ENCODE data around the gene C1orf210. TPM values are rescaled to one million over a fixed set of nuclear protein-coding genes. Genes with fewer than 3 reads are reported as not detected.

The C1orf210 gene
- total RNA-seq, 1 experiment from 2014 or later = 5.9 TPM

DNA sequence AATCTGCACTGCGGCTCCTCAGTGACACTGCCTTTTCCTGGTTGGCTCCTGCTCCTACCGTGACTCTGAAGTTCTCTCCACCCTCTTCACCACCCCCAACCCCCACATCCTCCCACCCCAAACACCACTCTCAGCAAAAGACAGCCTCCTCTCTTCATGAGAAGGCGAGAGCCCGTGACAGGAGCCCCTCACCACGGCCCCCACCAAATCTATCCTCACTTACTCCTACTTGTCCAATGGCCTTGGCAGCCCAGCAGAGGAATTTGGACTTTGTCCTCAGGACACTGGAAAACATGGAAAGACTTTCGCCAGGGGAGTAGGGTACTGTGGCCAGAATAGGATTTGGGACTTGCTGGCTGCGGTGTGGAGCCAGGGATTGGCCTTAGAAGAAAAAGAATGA, 8.7 kb downstream of the C1orf210 start:
- Histone ChIP-seq H4K5ac (ENCODE audit: insufficient read length, low read depth, low read length) (no peak overlapping the region), H3K27ac (ENCODE audit: insufficient read length, low read depth, low read length) (no peak overlapping the region), H3K4me2 (ENCODE audit: insufficient read depth, insufficient read length, low read length) (no peak overlapping the region), H2BK20ac (ENCODE audit: low read depth, low read length, poor library complexity, severe bottlenecking) (no peak overlapping the region), H4K20me1 (ENCODE audit: control insufficient read depth, insufficient read depth, insufficient read length) (peaks cover 3% of the 10 kb centered on the region), H3T11ph (ENCODE audit: low read length) (no peak overlapping the region), H2BK120ac (ENCODE audit: low read depth, low read length, poor library complexity, severe bottlenecking) (no peak overlapping the region), H2BK5ac (ENCODE audit: insufficient read length, low read length) (no peak overlapping the region), H3K56ac (ENCODE audit: insufficient read length, low read depth, low read length) (no peak overlapping the region), H2BK12ac (ENCODE audit: insufficient read length, low read depth, low read length) (no peak overlapping the region), H3K4me1 (ENCODE audit: insufficient read depth, low read length) (peaks cover 5% of the 10 kb centered on the region; the same call in 1 of the 2 replicates), H2AK5ac (ENCODE audit: insufficient read length, low read length) (no peak overlapping the region), H3K23me2 (ENCODE audit: insufficient read length, low read depth, low read length, poor library complexity, severe bottlenecking) (no peaks in the 10 kb centered on the region), H2AFZ (ENCODE audit: low read length) (no peak overlapping the region), H3K79me2 (ENCODE audit: insufficient read depth, low read length) (no peaks in the 10 kb centered on the region), H4K91ac (ENCODE audit: insufficient read length, low read depth, low read length) (no peak overlapping the region), H4K8ac (replicated peaks; ENCODE audit: insufficient read length, low read depth, low read length) (no peak overlapping the region), H3K14ac (ENCODE audit: insufficient read depth, low read length) (no peak overlapping the region), H3K4ac (ENCODE audit: low read depth, low read length) (no peak overlapping the region), H2BK15ac (ENCODE audit: low read depth, low read length) (no peak overlapping the region), H3K18ac (ENCODE audit: insufficient read length, low read depth, low read length) (no peak overlapping the region), H3K23ac (ENCODE audit: insufficient read length, low read depth, low read length) (no peak overlapping the region), H3K27me3 (ENCODE audit: insufficient read depth, low read length) (no peaks in the 10 kb centered on the region), H3K79me1 (ENCODE audit: insufficient read depth, low read depth, low read length, poor library complexity, severe bottlenecking) (no peaks in the 10 kb centered on the region), H3K9ac (ENCODE audit: extremely low read depth, insufficient read length, low read length) (no peak overlapping the region), H3K9me3 (ENCODE audit: control insufficient read depth, low read depth, low read length) (no peaks in the 10 kb centered on the region)
- Mint-ChIP-seq H3K9me3 (no peaks in the 10 kb centered on the region), H3K4me1 (peaks cover 2 to 6% of the 10 kb centered on the region in 2 experiments), H3K27me3 (ENCODE audit: low read depth) (peaks cover 3% of the 10 kb centered on the region), H3K36me3 (ENCODE audit: insufficient read depth in 1 of 3, low read depth in 3 of 3) (peaks cover 4 to 36% (median 14%) of the 10 kb centered on the region in 3 experiments; a peak in 6 of 7 replicates), H3K4me3 (no peak overlapping the region), H3K27ac (peak overlapping the region in 1 of 3 experiments; percentile 45; a peak in 1 of 7 replicates)
- peak; percentile 10 for DNase-seq
- WGBS (ENCODE audit: extremely low coverage, insufficient read length, low lambda C conversion rate) = no CpG with 5 or more reads among the region's 7 CpGs
- TF ChIP-seq, protein P1, sequence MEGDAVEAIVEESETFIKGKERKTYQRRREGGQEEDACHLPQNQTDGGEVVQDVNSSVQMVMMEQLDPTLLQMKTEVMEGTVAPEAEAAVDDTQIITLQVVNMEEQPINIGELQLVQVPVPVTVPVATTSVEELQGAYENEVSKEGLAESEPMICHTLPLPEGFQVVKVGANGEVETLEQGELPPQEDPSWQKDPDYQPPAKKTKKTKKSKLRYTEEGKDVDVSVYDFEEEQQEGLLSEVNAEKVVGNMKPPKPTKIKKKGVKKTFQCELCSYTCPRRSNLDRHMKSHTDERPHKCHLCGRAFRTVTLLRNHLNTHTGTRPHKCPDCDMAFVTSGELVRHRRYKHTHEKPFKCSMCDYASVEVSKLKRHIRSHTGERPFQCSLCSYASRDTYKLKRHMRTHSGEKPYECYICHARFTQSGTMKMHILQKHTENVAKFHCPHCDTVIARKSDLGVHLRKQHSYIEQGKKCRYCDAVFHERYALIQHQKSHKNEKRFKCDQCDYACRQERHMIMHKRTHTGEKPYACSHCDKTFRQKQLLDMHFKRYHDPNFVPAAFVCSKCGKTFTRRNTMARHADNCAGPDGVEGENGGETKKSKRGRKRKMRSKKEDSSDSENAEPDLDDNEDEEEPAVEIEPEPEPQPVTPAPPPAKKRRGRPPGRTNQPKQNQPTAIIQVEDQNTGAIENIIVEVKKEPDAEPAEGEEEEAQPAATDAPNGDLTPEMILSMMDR (conservative IDR thresholded peaks at IDR 0.05) = no peak

All from H9 (cell line).